Cerebellar cortex (tissue), 1 donor: ENCODE results near the gene ITSN2.
"Not testable (repeated sequence)": the region's sequence is repeated elsewhere in the genome, so short reads cannot be mapped to it uniquely, and the experiment has no call there.

Source experiments
- DNase-seq: peaks from one replicate; pipeline ENCODE4 v3.0.0-alpha.2; 2015; ENCODE audit warnings: low spot score

Gene ITSN2

DNA sequence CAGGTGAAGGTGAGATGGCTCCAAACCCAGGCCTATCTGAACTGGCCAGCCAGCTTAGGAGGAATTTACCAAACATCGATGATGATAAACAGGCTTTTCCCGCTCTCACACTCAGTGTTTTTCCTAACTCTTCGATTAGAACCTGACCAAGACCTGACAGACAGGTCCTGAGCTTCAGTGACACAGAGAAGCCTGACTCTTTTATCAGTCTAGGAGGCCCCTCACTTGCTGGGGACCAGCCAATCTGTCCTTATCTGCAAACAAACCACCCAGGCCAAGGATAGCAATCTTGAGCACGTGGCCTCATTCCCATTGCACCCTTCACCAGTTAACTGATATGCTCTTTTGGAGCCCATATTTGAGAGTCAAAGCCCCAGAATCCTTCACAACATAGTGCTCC, 1.9 kb upstream of the ITSN2 start:
- no peak for DNase-seq

DNA sequence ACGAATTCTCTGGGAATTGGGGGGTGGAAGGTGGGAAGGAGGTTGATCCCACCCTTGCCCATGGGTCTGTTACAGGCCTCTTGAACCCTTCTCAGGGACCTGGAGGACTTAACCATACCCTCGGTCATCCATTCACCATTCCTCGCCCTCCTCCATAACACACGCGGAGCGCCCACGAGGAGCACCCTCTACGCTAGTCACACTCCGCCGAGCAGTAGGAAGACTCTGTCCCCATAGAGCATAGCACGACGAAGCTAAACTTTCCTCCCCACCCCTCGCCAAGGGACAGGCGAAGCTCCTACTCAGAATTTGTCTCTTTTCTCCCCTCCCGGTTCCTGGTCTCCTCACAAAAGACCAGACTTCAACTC, 611 bp upstream of the ITSN2 start:
- no peak for DNase-seq

- DNase-seq = peak; percentile 50
Observed at GRCh38 chr2:24359129-24360049, 947 bp downstream of the ITSN2 start.

DNA sequence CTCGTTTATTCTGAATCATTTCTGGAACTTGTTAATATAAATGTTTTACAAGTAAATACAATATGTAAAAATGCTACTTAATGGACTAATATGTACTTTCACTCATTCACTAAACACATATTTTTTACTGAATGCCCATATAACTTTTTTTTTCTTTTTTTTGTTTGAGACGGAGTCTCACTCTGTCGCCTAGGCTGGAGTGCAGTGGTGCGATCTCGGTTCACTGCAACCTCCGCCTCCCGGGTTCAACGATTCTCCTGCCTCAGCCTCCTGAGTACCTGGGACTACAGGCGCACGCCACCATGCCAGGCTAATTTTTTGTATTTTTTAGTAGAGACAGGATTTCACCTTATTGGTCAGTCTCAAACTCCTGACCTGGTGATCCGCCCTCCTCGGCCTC, 2.6 kb downstream of the ITSN2 start:
- DNase-seq = not testable (repeated sequence)

DNA sequence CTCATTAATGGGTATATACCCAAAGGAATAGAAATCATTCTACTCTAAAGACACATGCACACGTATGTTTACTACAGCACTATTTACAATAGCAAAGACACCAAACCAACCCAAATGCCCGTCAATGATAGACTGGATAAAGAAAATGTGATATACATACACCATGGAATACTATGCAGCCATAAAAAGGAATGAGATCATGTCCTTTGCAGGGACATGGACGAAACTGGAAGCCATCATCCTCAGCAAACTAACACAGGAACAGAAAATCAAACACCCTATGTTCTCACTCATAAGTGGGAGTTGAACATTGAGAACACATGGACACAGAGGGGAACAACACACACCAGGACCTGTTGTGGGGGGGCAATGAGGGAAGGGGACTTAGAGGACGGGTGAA, 3.2 kb downstream of the ITSN2 start:
- DNase-seq = not testable (repeated sequence)

DNA sequence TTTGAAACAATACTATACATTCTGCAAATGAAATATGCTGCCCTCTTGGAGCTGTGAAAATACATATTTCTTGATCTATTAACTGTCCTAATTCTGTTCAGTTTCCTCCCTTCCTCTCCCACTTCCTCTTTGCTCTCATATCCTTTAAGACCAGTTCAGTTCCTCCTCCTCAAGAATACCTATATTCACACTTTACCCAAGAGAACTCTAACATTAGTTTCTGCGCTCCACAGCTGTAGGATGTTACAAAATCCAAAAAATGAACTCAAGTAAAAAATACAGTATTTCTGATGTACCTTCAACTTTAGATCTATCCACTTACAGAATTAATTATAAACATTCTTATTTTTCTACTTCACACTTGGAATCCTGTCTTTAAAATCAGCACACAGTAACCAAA, 5.4 kb downstream of the ITSN2 start:
- DNase-seq = no peak

DNA sequence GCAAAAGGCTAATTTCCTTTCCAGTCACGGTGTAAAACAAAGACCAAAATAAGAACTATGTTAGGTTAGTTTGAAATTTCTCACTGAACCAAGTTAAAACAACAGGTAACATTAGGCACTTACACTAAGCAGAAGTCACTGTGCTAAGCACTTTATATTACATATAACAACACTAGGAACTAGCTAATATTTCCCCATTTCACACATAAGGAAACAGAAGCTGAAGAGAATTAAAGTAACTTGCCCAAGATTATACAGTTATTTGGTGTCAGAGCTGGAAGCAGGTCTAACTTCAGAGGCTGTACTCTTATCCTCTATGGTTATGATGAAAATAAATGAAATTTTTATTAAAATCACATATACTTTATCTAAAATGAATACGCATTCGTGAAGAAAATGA, 5.9 kb downstream of the ITSN2 start:
- DNase-seq = no peak

DNA sequence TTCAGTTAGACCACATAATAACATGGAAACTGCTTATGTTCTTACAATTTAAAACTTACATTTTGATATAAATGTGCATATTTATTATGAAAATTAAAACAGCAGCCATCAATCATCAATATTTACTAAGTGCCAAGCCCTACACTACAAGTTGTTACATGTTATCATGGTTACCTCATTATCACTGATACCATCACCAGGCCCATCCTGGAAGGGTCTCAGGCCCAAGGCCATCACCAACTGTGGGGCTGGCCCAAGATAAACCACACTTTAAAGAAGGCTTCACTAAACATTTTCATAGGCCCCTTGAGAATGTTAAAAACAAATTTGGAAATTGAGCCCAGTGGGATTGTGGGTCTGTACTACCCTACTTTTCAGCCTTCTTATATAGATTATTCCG, 6.4 kb downstream of the ITSN2 start:
- DNase-seq = no peak

DNA sequence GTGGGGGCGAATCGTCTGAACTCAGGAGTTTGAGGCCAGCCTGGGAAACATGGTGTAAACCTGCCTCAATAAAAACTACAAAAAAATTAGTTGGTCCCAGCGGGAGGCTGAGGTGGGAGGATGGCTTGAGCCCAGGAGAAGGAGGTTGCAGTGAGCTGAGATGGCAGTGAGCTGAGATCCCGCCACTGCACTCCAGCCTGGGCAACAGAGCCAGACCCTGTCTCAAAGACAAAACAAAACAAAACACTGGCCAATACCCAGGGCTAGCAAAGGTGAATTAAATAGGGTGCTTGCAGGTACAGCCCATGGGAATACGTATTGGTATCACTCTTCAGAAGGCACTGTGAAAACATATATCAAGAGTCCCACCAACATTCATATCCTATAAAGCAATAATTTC, 7.0 kb downstream of the ITSN2 start:
- no peak for DNase-seq

DNA sequence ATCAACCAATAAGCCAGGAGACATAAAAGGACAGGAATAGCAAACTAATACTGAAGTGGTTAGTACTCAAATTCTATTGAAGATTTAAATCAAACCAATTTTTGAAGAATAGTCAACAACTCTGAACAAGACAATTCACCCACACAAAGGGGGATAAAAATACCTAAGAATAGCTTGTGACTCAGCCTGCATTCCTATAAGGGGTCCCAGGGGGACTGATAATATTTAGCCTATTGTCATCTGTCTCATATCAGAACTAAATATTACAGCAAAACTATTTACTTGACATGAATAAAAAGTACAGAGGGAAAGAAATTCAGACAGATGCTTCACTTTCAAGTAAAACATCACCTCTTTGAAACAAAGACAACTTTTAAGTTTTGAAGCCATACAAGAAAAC, 7.7 kb downstream of the ITSN2 start:
- DNase-seq = no peak

DNA sequence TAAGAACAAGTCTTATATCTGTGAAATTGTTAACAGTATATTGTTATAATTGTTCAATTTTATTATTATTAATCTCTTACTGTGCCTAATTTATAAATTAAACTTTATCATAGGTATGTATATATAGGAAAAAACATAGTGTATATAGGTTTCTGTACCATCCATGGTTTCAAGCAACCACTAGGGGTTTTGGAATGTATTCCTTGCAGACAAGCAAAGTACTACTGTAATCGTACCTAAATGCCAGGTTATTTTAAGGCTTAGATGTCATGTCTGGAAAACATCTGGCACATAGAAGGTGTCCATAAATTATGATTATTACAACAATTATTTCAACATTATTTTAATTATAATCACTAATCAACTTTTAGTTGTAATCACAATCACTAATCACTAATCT, 8.4 kb downstream of the ITSN2 start:
- DNase-seq = no peak

DNA sequence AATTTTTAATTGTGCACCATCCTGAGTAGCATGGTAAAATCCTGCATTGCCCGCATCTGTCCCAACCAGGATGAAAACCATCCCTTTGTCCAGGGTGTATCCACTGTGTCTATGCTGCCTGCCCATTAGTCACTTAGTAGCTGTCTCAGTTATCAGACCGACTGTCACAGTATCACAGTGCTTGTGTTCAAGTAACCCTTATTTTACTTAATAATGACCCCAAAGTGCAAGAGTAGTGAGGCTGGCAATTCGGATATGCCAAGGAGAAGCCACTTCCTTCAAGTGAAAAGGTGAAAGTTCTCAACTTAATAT, 8.8 kb downstream of the ITSN2 start:
- DNase-seq = no peak

GRCh38 chr2:24350826-24351626, 9.3 kb downstream of the ITSN2 start:
- no peak for DNase-seq

- DNase-seq = no peak
Observed at GRCh38 chr2:24349097-24349496, 11.2 kb downstream of the ITSN2 start.

DNA sequence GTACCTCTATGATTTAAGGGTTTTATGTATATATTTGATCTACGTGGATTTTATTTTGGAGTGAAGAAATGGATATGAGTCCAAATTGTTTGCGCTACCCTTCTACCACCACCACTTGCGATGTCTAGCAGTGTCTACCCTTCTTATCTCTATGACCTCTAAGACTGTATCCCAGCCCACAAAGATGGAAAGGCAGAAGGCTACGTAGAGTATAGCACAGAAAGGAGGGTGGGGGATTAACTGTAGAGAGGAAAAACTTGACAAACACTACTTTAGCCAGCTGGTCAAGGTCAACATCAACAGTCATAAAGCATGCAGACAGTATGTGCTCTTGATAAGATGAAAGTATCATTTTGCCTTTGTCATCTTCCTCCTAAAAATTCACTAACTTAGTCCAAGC, 14.4 kb downstream of the ITSN2 start:
- DNase-seq = no peak

GRCh38 chr2:24343225-24343882, 17.0 kb downstream of the ITSN2 start:
- no peak for DNase-seq

DNA sequence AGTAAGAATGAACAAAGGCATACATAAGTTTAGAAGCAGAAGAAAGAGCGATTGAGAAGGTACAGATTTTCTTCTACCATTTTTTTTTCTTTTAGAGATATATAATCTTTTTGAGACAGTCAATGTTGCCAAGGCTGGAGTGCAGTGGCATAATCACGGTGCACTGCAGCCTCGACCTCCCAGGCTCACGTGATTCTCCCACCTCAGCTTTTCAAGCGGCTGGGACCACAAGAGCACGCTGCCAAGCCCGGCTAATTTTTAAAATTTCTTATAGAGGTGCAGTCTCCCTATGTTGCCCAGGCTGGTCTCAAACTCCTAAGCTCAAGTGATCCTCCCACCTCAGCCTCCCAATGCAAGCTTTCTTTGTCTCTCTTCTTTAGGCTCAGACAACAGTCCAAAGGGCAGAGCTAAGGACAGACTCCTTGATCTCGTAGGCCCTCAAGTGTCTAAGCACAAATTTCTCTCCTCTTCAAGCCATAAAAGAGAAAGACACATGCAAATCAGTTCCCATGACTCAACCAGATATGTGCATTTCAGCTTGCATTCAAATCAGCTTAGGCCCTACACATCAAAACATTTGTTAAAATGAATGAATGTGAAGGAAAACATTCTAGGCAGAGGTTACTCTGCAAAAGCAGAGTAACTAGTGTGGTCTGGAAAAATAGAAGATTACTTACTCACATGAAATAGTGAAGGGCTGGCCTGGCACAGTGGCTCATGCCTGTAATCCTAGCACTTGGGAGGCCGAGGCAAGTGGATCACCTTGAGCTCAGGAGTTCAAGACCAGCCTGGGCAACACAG, 18.0 kb downstream of the ITSN2 start:
- DNase-seq = no peak

DNA sequence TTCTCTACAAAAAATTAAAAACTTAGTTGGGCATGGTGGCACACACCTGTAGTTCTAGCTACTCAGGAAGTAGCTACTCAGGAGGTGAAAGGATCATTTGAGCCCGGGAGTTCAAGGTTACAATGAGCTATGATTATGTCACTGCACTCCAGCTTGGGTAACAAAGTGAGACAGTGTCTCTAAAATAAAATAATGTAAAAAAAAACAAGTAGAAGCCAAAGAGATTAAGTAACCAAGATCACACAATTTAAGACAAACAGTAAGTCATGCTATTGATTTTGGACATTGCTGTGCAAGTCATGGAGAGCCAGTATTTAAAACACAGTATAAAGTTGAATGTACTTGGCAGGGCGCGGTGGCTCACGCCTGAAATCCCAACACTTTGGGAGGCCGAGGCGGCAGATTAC, 20.5 kb downstream of the ITSN2 start:
- no peak for DNase-seq

- not testable (repeated sequence) for DNase-seq
Observed at GRCh38 chr2:24339098-24339497, 21.2 kb downstream of the ITSN2 start.

- DNase-seq = no peak
Observed at GRCh38 chr2:24337890-24338289, 22.4 kb downstream of the ITSN2 start.

DNA sequence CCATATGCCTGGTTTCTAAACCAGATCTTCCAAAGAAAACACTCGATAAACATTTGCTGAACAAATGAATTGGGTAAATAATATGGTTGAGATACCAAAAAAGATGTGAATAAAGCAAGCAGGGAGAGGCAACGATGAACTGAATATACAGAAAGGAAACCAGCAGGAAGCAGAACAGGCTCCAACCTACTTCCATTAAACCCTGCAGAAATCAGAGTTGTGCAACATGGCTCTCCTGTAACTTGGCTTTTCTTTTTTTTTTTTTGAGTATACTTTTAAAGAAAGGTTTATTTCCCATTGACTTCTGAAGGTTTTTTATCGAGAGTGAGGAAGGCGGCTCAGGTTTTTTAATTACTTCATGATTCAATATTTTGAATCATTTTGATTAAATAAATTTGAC, 23.5 kb downstream of the ITSN2 start:
- no peak for DNase-seq

DNA sequence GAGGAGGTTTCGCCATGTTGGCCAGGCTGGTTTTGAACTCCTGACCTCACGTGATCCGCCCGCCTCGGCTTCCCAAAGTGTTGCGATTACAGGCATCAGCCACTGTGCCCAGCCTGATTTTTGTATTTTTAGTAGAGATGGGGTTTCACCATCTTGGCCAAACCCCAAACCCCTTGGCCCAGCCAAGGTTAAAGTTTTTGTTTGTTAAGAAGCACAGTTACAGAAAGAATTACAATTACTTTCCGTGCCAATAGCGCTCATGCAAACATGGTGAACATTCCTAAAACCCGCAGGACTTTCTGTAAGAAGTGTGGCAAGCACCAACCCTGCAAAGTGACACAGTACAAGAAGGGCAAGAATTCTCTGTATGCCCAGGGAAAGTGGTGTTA, 26.1 kb downstream of the ITSN2 start:
- DNase-seq = no peak
